ENCODE data around the gene PDIK1L. TPM values are rescaled to one million over a fixed set of nuclear protein-coding genes. Genes with fewer than 3 reads are reported as not detected.

Gene PDIK1L
- total and polyA plus RNA-seq, 9 of the 15 experiments (the other 6 are each of a cell fraction or from before 2014, with no cell fraction given), result 12.8 to 30.2 (median 21.5) TPM

DNA sequence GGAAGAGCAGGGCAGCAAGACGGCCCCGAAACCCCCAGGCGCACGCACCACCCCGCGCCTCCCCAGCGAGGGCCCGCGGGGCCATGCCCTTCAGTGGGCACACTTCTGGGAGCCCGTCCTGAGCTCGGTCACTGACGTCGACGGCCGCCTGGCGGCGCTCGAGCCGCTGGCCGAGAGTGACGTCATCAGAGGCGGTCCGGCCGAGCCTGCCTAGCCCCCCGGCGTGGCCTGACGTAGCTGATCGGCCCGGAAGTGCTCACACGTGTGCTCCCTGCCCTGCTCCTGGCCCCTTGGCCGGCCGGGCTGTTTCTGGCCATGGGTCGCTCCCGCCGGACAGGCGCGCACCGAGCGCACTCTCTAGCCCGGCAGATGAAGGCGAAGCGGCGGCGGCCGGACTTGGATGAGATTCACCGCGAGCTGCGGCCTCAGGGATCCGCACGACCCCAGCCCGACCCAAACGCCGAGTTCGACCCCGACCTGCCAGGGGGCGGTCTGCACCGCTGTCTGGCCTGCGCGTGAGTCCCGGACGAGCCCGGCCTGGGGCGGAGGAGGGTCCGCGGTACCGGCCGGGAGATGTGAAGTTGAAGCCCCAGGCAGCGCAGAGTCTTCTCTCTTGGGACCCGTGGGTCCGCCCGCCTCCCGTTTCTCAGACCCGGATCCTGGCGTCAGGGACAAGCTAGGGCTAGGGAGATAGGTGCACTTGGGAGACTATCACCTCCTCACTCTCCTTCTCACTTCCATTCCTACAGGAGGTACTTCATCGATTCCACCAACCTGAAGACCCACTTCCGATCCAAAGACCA is 58.2 kb downstream of the PDIK1L start, which contains the start of gene ZNF593 (continued):
- TF ChIP-seq, protein P1, sequence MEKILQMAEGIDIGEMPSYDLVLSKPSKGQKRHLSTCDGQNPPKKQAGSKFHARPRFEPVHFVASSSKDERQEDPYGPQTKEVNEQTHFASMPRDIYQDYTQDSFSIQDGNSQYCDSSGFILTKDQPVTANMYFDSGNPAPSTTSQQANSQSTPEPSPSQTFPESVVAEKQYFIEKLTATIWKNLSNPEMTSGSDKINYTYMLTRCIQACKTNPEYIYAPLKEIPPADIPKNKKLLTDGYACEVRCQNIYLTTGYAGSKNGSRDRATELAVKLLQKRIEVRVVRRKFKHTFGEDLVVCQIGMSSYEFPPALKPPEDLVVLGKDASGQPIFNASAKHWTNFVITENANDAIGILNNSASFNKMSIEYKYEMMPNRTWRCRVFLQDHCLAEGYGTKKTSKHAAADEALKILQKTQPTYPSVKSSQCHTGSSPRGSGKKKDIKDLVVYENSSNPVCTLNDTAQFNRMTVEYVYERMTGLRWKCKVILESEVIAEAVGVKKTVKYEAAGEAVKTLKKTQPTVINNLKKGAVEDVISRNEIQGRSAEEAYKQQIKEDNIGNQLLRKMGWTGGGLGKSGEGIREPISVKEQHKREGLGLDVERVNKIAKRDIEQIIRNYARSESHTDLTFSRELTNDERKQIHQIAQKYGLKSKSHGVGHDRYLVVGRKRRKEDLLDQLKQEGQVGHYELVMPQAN (IDR thresholded peaks at IDR 0.05; ENCODE audit: borderline replicate concordance), result peak; percentile 100
- TF ChIP-seq ZNF384 (IDR thresholded peaks at IDR 0.05; ENCODE audit: low read depth, low read length) (peak; percentile 6; the same call in 1 of the 2 replicates), ZNF551 (CRISPR knock-in tag; IDR thresholded peaks at IDR 0.05) (no peak), ZNF707 (CRISPR knock-in tag; conservative IDR thresholded peaks at IDR 0.05) (no peak), ETS2 (tag; IDR thresholded peaks at IDR 0.05; ENCODE audit: borderline replicate concordance, poor library complexity, severe bottlenecking) (no peak), TBP (optimal IDR thresholded peaks at IDR 0.05; ENCODE audit: low read depth, low read length) (peak; percentile 52), ZNF224 (CRISPR knock-in tag; IDR thresholded peaks at IDR 0.05) (0 out of 2 replicates have a peak, but pooled peaks have one; percentile 59), SNIP1 (IDR thresholded peaks at IDR 0.05; ENCODE audit: low read depth) (no peak), U2AF2 (optimal IDR thresholded peaks at IDR 0.05; ENCODE audit: low read depth, low read length) (no peak), MIER1 (IDR thresholded peaks at IDR 0.05; ENCODE audit: low read depth) (no peak), ZBTB8A (IDR thresholded peaks at IDR 0.05; ENCODE audit: partially characterized antibody) (no peak), CC2D1A (IDR thresholded peaks at IDR 0.05) (no peak), NR1H2 (CRISPR knock-in tag; IDR thresholded peaks at IDR 0.05) (no peak), PRPF4 (IDR thresholded peaks at IDR 0.05; ENCODE audit: insufficient read depth, low read depth, low read length, poor library complexity, severe bottlenecking) (peak; percentile 51), ZNF584 (CRISPR knock-in tag; IDR thresholded peaks at IDR 0.05; ENCODE audit: low read depth) (no peak)
- TF ChIP-seq, protein P2, sequence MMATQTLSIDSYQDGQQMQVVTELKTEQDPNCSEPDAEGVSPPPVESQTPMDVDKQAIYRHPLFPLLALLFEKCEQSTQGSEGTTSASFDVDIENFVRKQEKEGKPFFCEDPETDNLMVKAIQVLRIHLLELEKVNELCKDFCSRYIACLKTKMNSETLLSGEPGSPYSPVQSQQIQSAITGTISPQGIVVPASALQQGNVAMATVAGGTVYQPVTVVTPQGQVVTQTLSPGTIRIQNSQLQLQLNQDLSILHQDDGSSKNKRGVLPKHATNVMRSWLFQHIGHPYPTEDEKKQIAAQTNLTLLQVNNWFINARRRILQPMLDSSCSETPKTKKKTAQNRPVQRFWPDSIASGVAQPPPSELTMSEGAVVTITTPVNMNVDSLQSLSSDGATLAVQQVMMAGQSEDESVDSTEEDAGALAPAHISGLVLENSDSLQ (IDR thresholded peaks at IDR 0.05), result peak; percentile 26
